Ishikawa (cell line): ENCODE data around the gene ASB1.

ENCODE experiments used
- CEBPB ChIP-seq: IDR thresholded peaks from 2 replicates; pipeline ENCODE4 v1.6.1; 2012
- CREB1 ChIP-seq: IDR thresholded peaks from 2 replicates; pipeline ENCODE4 v1.6.1; 2012; ENCODE audit warnings: low read depth
- EGR1 ChIP-seq: IDR thresholded peaks from 2 replicates; pipeline ENCODE4 v1.6.1; 2012
- EP300 ChIP-seq: IDR thresholded peaks from 2 replicates; pipeline ENCODE4 v1.6.1; 2012; ENCODE audit warnings: borderline replicate concordance
- FOXM1 ChIP-seq: IDR thresholded peaks from 2 replicates; pipeline ENCODE4 v1.6.1; 2012; ENCODE audit warnings: low read depth, borderline replicate concordance
- MAX ChIP-seq: IDR thresholded peaks from 2 replicates; pipeline ENCODE4 v1.6.1; 2012
- NFIC ChIP-seq: IDR thresholded peaks from 2 replicates; pipeline ENCODE4 v1.6.1; 2012
- RAD21 ChIP-seq: IDR thresholded peaks from 2 replicates; pipeline ENCODE4 v1.6.1; 2012; ENCODE audit warnings: low read depth
- REST ChIP-seq: IDR thresholded peaks from 2 replicates; pipeline ENCODE4 v1.6.1; 2012; ENCODE audit warnings: low read depth, mild to moderate bottlenecking
- TAF1 ChIP-seq: IDR thresholded peaks from 2 replicates; pipeline ENCODE4 v1.6.1; 2012; ENCODE audit warnings: low read depth, mild to moderate bottlenecking
- TCF12 ChIP-seq: IDR thresholded peaks from 2 replicates; pipeline ENCODE4 v1.6.1; 2012; ENCODE audit warnings: low read depth
- TEAD4 ChIP-seq: IDR thresholded peaks from 2 replicates; pipeline ENCODE4 v1.6.1; 2012
- USF1 ChIP-seq: IDR thresholded peaks from 2 replicates; pipeline ENCODE4 v1.6.1; 2012
- YY1 ChIP-seq: IDR thresholded peaks from 2 replicates; pipeline ENCODE4 v1.6.1; 2012; ENCODE audit warnings: low read depth
- ZBTB7A ChIP-seq: IDR thresholded peaks from 2 replicates; pipeline ENCODE4 v1.6.1; 2012; ENCODE audit warnings: low read depth

The ASB1 gene

GRCh38 chr2:238496756-238497609 is 70.3 kb downstream of the ASB1 start:
- TF ChIP-seq MAX (no peak), TCF12 (no peak), USF1 (no peak), ZBTB7A (no peak), FOXM1 (no peak), EP300 (no peak), CEBPB (no peak), NFIC (no peak), RAD21 (no peak), TEAD4 (no peak), CREB1 (no peak), YY1 (no peak), REST (no peak), TAF1 (no peak), EGR1 (no peak)

- TF ChIP-seq CREB1 (no peak), YY1 (no peak), REST (no peak), FOXM1 (no peak), NFIC (no peak), TAF1 (no peak), CEBPB (no peak), RAD21 (no peak), USF1 (no peak), EGR1 (no peak), TEAD4 (no peak), MAX (no peak), EP300 (no peak), TCF12 (no peak), ZBTB7A (no peak)
These were observed 70.9 kb downstream of the ASB1 start for GRCh38 chr2:238497610-238498005.

- TF ChIP-seq TAF1 = no peak
- TF ChIP-seq NFIC = no peak
- TF ChIP-seq MAX = no peak
- TF ChIP-seq EP300 = no peak
- no peak for TF ChIP-seq YY1
- no peak for TF ChIP-seq ZBTB7A
These were observed 71.5 kb downstream of the ASB1 start for GRCh38 chr2:238498188-238498587.

- TF ChIP-seq NFIC = no peak
- no peak for TF ChIP-seq CEBPB
- no peak for TF ChIP-seq TAF1
- TF ChIP-seq TCF12 = no peak
These were observed 72.1 kb downstream of the ASB1 start for GRCh38 chr2:238498691-238499295.

GRCh38 chr2:238499731-238500580 is 73.2 kb downstream of the ASB1 start:
- TF ChIP-seq NFIC (no peak), TEAD4 (no peak)
